IPS DF 4.7 (cell line): ENCODE results near the gene TFEB.

Source experiments
- DNase-seq: peaks from one replicate; pipeline ENCODE4 v3.0.0-alpha.2; 2013; ENCODE audit warnings: low spot score; ENCODE audit errors: extremely low read depth

TFEB gene

DNA sequence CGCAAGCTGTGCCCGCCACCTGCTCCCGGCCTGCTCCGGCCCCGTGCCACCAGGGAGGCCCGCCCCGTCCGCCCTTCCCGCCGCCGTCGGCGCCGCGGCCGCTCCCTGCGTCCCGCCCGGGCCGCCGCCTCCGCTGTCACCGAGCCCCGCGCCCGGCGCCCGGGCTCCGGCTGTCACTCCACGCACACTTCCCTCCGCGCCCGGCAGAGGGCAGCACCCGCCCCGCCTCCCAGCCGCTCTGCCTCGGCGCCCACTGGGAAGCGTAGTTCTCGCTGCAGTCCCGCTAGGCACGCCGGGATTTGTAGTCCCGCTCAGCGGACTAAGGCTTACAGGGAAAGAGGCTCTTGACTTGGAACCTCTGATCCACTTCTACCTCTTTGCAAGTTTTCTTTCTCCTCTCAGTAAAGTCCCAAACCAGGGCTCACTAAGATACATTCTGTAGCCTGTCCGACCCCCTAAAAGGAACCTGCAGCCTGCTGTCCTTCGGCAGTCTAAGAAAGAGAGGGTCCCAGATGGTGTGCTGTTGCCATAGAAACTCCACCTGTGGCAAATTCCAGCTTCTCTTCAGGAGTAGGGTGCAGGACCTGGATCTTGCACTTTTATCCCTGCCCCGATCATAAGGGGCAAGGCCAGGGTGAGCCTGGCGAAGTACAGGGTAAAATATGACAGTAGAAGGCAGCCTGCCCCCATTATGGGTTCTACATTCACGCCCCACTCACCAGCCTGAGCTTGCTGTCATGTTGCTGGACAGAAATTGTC is at the start of gene TFEB:
Gene TFEB, minus strand, starts transcription at position 182 of the 759 bp plus-strand sequence. CDS start 44,395 bp downstream, outside the sequence.
- DNase-seq: peak; percentile 53

DNA sequence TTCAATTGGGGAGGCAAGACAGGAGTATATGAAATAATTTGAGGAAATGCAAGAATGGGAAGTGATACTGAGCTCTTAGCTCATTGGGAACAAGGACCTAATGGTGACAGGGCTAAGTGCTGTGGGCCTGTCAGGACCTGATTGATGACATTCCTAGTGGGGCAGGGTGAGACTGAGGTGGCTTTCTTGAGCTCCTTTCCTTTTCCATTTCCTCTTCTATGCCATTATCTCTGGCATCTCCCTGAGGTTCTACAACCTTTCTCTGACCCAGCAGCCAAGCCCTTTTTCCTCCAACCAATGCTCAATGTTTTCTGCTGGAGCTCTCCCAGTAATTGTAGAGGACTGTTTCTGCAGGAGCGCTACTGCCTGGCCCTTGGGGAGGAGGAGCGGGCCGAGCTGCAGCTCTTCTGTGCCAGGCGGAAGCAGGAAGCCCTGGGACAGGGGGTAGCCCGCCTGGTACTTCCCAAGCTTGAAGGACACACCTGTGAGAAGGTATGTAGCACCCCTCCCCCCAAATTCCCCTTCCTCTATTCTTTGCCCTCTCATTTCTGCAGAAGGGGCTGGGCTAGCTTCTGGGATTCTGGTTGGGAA is 49.3 kb upstream of the TFEB start:
- no peak for DNase-seq

DNA sequence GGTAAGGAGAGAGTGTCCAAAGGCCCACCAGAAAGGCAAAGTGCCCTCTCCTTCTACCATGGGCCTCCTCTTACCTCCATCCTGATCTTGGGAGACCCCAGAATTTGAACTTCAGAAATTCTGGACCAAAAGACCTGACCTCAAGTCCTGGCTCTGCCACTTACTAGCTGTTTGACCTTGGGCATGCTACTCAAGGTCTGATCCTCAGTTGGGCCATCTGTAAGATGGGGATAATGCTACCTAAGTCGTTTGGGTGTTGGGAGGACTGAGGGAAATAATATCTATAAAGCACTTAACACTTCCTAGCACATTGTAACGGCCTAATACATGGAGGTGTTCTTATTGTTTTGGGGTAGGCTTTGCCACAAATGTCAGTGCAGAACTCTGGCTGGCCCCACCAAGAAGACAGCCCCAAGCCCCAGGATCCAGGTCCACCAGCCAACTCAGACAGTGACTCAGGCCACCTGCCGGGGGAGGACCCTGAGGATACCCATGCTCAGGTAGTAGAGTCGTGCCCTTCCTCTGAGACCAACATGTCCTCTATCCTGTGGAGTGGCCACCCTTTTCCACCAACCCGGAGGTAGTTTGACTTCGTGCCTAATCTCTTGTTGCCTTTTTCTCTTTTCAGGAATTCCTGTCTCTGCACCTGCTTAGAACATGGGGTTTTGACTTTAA is 47.8 kb upstream of the TFEB start:
- DNase-seq: no peak

DNA sequence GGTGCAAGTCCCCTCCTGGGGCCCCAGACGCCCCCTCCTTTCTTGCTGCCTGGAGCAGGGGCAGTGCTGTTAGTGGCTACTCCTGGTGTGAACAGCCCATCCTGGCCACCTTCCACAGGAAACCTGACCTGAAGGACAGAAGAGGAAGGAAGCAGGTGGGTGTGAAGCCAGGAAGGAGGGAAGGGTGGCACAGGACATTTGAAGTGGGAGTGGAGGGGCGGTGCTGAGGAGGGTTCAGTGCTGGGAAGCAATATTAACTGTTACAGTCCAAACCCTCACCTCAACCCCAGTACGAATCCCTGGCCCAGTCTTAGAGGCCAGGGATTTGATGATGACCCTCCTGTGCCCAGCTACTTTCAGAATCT is 45.9 kb upstream of the TFEB start:
- no peak for DNase-seq

DNA sequence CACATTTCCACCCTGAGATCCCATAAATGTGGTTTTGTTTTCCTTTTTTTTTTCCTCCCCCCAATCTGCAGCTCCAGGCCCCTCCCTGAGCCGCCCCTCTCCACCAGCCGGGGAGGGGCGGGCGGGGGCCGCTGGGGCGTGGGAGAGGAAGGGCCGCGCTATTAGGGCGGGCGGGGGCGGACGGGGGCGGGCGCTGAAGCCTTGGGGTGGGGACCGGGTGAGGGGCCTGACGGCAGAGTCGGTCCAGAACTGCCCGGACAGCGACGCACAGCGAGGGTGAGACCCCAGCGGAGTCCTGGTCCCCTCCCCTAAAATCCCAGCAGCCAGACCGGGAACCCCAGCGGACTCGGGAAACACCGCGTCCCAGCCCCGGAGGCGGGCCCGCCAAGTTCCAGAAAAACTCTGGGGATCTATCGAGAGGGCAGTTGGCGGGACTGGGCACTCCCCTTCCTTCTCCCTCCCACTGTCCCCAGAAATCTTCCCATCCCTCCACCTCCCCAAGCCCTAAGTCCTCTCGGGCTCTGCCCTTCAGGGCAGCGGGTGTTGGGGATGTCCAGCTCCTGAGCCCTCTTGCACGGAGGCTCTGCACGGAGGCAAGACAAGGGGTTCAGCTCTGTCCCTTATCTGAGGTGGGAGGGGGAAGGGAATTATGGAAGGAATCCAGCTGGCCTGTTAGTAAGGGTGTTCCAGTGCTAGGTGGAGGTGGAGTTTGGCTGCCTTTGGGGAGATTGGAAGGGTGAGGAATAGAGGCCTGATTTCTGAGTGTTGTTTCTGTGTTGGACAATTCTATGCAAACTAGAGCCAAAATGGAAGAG is 45.4 kb upstream of the TFEB start, which contains the start of gene PRICKLE4:
Gene PRICKLE4, plus strand, starts transcription at position 232 of the 815 bp plus-strand sequence. CDS start 2,692 bp downstream, outside the sequence.
- DNase-seq: no peak

DNA sequence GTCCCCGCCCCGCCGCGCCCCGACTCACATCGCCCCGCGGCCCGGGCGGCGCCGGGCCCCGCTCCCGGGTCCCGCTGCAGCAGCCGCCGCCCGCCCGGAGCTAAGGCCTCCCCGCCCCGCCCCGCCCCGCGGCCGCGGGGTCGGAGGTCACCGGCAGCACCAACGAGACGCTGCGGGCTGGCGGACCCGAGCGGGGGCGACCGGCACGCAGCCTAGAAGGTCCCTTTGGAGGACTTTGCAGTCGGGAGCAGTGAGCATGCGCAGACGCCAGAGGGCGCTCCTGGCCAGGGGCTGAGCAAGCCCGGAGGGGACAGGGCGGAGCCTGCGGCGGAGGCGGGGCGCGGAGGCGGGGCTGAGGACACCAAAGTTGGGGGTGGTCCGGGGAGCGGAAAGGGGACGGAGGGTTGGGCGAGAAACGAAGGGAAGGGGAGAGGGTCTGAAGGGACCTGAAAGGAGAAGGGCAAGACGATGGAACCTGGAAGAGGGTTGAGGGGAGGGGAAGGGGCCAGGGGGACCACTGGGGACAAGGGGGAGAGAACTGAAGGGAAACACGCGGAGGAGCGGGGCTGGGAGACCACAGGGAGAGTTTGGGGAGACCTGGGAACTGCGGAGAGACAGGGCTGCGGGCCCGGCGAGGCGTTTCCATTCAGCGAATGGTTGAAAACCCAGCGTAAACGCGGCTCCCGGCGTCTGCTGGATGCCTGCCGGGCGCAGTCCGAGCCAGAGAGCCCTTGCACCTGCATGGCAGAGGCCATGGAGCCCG is 44.6 kb upstream of the TFEB start, which contains the start of gene FRS3:
Gene FRS3, minus strand, starts transcription at position 113 of the 763 bp plus-strand sequence. CDS start 2,913 bp downstream, outside the sequence.
- DNase-seq: no peak

DNA sequence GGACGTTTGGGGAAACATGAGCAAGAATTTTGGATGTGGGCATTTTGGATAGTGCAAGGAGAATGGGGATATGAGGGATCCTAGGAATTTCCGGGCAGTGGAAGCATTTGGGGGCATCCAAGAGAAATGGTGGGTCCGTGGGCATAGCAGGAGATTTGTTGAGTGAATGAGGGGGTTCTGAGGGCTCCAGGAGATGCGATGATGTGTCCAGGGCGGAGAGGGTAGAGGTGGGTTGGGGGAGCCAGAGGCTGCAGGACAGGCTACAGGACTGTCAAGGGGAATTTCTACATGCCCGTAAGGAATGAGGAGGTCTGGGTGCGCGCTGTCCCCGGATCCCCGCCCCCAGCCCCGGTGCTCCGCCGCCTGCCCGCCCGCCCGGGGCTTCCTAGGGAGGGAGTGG is 43.9 kb upstream of the TFEB start:
- no peak for DNase-seq

DNA sequence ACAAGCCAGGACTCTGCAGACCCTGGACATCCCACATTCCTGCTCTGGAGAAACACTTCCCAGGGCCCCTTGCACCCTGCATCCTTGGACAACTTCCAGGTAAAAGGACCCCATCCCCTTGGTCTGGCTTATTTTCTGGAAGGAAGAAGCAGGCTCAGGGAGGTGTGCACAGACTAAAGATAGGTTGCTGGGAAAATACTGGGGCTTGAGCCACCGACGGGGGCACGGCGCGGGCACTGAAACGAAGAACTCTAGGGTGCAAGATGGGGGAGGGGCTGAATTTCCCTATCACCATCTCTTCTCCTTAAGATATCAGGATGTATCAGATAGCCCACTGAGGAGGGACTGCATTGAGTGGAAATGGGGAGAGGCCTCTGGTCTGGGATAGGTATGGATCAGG is 43.5 kb upstream of the TFEB start:
- no peak for DNase-seq

DNA sequence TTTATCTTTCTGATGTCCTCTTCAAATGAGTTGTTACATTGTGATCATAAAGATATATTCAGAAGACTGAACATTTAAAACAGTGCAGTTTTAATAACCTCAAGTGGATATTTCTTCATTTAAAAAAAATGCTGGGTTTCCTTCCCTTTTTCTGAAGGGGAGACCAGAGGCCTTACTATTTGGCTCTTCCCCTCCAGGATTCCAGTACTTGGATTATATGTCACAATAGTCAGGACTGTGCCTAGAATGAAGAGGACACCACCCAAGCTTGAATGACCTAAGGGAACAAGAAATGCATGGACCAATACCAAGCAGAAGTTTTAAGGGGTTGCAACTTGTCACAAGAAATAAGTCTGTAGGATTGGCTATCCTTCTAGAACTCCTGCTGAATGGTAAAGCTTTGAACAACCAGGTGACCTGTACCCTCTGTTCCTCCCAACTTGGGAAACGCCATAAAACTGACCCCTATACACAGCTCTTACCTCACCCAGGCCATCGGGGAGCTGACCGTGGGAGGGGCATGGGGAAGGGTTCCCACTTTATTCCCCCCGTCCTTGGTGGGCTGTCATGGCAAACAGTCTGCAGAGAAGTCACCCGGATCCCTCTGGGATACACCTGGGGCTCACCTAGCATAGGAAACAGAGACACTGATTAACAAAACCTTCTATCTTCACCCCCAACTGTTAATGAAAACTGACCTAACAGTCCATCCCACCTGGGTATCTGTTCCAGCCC is 42.3 kb upstream of the TFEB start:
- DNase-seq: no peak

DNA sequence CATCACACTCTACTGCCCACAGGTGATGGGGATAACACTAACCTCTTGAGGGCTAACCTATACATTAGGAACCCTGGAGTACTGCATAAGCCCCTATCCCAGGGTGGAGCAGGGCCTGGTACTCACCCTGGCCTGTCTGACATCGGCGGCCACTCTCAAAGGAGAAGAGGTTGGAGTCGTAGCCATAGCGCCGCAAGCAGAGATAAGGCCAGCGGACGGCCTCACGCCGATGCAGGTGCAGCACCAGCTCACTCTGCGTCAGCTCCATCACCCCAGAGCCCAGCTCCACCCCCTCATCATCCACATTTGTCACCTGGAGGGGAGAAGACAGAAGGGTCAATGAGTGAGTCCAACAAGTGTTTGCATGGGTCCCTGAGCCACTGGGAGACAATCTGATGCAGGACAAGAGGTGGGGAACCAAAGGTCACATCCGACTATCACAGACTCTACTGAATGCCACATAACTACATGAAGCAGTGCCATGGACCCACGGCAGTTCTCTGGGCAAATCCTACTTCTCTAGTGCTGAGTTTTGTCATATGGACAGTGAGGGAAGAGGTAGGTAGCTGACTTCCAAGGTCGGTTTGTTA is 40.0 kb upstream of the TFEB start:
- no peak for DNase-seq

DNA sequence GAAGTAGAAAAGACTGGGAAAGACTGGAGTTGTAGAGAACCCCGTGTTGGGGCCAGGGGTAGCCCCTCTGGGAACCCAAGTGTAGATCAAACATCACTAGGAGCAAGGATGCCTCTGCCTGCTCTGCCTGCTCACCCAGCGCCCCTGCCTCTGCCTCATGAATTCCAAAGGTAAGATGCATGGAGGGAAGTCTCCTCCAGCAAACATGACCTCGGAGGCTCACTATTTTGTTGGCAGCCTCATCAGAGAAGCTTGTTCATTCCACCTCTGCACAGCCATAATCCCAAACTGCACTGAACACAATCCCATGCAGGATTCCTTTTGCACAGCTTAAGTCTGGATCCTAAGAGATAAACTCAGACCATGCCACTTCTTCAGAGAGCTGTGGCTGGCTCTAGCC is 39.4 kb upstream of the TFEB start:
- DNase-seq: no peak

DNA sequence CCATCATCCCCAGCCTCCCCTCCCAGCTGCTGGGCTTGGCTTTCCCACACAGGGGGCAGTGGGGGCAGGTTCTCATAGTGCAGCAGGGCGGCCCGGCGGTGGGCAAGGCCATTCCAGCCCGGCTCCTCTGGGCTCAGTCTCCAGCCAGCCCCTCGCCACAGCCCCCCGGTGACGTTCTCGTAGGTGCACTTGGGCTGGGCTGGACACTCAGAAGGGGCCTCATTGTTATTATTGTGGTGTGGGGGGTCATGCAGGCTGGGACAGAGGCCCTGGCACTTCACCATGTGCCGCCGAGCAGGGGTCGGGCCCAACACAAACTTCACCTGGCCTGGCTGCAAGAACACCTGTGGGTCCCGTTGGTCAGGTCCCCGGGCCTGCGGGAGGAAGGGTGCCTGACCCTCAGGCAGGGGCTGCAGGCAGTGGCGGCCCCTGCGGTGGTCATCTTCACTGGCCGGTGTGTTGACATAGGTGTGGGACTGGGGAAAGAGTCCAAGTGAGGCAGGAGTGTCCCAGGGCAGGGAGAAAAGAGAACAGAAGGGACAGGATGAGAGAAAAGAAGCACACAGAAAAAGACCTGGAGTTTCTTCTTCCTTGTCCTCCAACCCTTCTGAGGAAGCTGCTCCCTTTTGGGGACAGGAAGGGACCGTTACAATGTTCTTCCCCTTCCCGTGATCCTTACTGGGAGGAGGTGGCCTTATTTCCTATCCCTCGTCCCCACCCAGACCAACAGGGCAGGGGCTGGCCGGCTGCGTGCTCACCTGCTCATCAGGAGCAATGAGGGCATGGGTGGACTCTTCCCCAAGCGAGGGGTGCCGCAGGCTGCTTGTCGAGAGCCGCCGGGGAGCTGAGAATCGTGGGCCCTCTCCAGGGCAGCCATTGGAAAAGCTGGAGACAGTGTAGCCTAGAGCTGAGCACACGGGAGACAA is 35.9 kb upstream of the TFEB start:
- DNase-seq: no peak

DNA sequence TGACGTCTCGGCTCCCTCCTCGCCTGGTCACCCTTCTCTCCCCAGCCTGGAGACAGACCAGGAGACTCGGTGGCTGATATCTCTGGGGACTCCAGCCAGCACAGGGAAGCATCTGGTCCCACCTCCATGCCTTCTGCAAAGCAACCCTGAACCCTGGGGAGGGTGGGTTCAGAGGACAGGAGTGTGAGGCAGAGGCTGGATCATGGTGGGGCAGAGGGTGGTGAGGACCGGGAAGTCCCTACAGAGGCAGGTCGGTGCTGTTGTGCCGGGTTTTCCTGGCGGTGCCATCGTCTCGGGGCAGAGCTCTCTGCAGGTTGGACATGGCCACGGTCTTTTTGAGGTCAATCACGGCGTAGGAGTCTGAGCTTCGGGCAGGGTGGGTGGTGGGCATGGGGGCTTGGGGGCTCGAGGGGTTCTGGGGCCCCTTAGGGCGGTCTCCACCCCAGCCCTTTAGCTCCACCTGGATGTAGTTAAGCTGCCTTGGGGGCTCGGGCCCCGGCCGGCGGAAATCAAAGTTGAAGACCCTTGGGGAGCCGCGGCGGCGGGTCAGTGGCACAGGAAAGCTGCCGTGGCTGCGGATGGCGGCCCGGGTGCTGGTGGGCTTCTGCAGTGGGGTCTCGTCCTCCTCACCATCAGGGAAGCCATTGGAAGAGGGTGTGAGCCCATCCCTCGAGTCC is 35.1 kb upstream of the TFEB start:
- no peak for DNase-seq

DNA sequence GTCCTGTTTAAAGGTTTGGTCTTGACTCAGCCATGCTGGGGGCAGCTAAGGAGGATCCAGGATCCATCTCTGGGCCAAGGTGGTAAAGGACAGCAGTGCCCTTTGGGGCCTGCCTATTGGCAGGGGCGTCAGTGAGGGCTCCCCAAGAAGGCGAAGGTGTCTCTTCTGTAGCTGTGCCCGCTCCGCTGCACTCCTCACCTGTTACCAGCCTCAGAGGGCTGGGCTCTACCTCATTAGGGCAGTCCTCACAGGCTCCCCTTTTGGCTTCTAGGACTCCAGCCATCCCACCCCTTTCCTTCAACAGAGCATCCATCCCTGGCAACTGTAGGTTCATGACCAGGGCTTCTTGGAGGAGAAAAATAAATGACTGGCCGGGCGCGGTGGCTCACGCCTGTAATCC is 34.0 kb upstream of the TFEB start:
- no peak for DNase-seq

DNA sequence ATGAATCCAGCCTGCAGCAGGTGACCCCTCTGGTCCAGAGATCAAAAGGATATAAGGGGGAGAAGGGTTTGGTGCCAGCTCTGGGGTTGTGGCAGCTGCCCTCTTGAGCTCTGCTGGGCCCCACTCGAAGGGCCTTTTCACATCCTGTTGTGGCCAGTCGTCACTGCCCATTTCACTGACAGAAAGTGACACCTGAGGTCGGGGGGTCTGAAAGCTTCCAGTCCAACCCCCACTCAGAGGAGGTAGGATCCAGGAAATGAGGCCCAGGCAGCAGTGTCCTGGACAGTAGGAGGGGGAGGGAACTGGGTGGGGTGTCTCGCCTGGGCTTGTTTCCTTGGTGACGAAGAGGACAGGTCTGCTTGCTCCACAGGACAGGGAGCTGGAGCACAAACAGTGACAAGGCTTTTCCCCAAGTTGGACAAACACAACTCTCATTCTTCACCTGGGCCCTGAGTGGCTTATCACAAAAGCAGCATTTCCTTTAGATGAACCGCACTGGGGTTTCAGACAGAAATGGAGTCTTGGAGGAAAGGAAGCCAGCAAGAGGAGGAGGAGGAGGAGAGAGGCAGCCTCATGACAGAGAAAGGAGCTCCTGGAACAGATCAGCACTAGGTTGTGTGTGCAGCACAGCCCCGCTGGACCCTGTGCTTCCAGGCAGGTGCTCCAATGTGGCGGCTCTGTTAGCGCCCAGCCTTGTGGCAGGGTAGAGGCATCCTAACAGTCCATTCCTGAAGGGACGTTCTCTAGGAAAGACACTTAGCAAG is 33.3 kb upstream of the TFEB start:
- no peak for DNase-seq

DNA sequence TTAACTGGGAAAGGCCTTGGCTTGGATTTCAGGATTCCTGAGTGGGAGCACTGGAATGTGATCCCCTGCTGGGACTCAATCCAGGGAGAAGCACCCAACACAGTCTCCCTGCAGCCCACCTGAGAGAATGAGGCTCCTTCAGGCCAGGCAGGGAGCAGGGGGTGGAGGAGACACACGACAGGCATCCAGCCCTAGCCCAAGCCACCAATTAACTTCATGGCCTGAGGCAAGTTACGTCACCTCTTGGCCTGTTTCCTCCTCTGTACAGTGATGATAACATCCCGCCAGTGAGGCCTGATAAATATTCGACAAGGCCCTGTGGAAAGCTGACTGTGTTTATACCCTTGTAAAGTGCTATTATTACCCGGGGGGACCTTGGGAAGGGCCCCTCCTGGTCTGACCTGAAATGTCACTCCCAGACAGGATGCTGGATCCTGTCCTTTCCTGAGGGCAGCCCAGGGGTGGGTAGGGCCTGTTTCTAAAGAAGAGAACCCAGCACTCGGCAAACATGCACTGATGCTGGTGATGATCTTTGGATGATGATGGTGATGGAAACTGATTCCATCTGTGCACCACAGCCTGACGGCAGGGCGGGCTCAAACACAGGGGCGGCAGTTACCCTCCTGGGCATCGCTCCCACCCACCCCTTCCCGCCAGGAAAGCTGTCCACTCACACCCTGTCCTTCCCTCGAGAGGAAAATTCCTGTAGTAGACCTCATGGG is 31.9 kb upstream of the TFEB start:
- no peak for DNase-seq
